SJSA1 (cell line): ENCODE data around the gene CLDN5. TPM values are rescaled to one million over a fixed set of nuclear protein-coding genes. Genes with fewer than 3 reads are reported as not detected.
A peak's percentile ranks its signal among the peaks of the same experiment; 100 is the strongest.
"Not testable (repeated sequence)": the region's sequence is repeated elsewhere in the genome, so short reads cannot be mapped to it uniquely, and the experiment has no call there.

ENCODE experiments used
- DNase-seq, 2 experiments: peaks; one replicate each; pipeline ENCODE4 v3.0.0-alpha.2; 2015 to 2020; ENCODE audit warnings: low spot score in 2 of 2, low read depth in 1 of 2
- H3K27ac ChIP-seq: fragments of 250-450 bp; sonication (Bioruptor Pico); 2 replicates; pipeline ENCODE4 v1.5.1; 2020; ENCODE audit warnings: mild to moderate bottlenecking, moderate library complexity
- H3K27me3 ChIP-seq: fragments of 250-450 bp; sonication (Bioruptor Pico); replicated peaks from 2 replicates; pipeline ENCODE4 v1.5.1; 2020; ENCODE audit warnings: mild to moderate bottlenecking, moderate library complexity
- H3K36me3 ChIP-seq: fragments of 250-450 bp; sonication (Bioruptor Pico); 2 replicates; pipeline ENCODE4 v1.5.1; 2020; ENCODE audit warnings: mild to moderate bottlenecking
- H3K4me1 ChIP-seq: fragments of 250-450 bp; sonication (Bioruptor Pico); replicated peaks from 2 replicates; pipeline ENCODE4 v1.6.1; 2021; ENCODE audit warnings: mild to moderate bottlenecking
- H3K4me3 ChIP-seq: fragments of 250-450 bp; sonication (Bioruptor Pico); 2 replicates; pipeline ENCODE4 v1.5.1; 2020; ENCODE audit warnings: mild to moderate bottlenecking
- H3K9me3 ChIP-seq: fragments of 250-450 bp; sonication (Bioruptor Pico); replicated peaks from 2 replicates; pipeline ENCODE4 v1.5.1; 2020; ENCODE audit warnings: mild to moderate bottlenecking
- total RNA-seq: library from RNA; depleted of rRNA; stranded (reverse); fragments of >200 nt; shearing (Covaris generic); gene quantifications from 2 replicates; pipeline ENCODE4 v1.2.3, GENCODE V29; 2014

Gene CLDN5
- total RNA-seq, 1 experiment from 2014 or later, result not detected

DNA sequence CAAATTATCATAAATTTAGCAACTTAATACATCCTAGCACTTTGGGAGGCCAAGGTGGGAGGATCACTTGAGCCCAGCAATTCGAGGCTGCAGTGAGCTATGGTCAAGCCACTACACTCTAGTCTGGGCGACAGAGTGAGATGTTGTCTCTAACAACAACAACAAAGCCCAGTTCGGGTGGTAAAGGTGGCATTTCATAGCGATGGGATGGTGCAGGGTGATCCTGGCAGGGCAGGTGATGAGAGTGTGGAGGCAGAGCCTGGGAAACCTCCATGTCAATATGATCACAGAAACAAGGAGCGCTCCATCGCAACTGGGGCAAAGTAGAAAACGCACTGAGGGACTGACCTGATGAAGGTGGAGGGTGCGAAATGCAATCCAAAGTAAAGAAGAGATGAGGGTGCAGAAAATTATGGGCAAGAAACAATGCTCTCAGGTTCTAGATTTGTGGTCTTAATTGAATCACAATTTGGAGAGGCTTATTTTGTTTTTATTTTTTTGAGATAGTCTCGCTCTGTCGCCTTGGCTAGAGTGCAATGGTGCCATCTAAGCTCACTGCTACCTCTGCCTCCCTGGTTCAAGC lies 32.8 kb upstream of the CLDN5 start:
- Histone ChIP-seq H3K4me3 (no peak overlapping the region), H3K4me1 (peaks cover 8% of the 10 kb centered on the region), H3K27ac (no peak overlapping the region), H3K27me3 (no peaks in the 10 kb centered on the region), H3K36me3 (no peaks in the 10 kb centered on the region), H3K9me3 (no peaks in the 10 kb centered on the region; the same call in 1 of the 2 replicates)
- no peak for DNase-seq

DNA sequence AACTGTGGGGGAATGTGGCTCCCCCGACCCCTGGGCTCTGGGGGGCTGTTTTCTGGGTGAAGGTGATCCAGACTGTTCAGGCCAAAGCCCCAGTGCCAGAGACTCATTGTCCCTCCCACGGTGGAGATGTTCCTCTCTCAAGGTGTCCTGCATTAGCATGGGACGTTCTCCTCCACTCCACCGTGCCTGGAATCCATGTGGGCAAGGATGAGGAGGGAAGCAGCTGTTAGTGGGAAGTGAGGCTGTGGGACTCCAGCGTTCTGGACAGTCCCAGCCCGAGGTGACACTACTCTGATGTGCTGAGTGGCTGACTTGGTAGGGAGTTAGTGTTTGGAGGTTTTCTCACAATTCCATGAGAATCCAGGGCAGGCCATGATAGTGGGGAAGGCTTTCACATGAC lies 31.4 kb upstream of the CLDN5 start:
- Histone ChIP-seq H3K36me3 (no peaks in the 10 kb centered on the region), H3K4me3 (no peak overlapping the region), H3K27ac (no peak overlapping the region), H3K9me3 (no peaks in the 10 kb centered on the region; the same call in 1 of the 2 replicates), H3K4me1 (peaks cover 8% of the 10 kb centered on the region), H3K27me3 (no peaks in the 10 kb centered on the region)
- DNase-seq, result no peak

DNA sequence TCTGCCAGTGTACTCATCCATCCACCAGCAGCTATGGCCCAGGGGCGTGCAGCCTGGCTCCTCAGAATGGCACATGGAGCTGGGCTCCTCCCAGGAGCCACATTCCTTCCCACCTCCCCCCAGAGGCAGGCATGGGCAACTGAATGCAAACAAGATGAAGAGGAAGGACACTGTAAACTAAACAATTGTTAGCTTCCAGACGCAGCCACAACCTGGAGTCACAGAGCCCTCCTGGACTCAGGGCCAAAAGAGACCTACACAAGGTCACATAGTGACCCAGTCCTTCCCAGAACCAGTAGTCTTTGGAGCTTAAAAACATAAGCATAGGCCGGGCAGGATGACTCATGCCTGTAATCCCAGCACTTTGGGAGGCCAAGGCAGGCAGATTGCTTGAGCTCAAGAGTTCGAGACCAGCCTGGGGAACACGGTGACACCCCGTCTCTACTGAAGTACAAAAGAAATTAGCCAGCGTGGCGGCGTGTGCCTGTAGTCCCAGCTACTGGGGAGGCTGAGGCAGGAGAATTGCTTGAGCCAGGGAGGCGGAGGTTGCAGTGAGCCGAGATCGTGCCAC lies 30.7 kb upstream of the CLDN5 start:
- Histone ChIP-seq H3K4me1 (peaks cover 8% of the 10 kb centered on the region), H3K27me3 (no peaks in the 10 kb centered on the region), H3K9me3 (no peaks in the 10 kb centered on the region; the same call in 1 of the 2 replicates), H3K27ac (no peak overlapping the region), H3K36me3 (no peaks in the 10 kb centered on the region), H3K4me3 (no peak overlapping the region)
- peak; percentile 66 to 68 for DNase-seq

DNA sequence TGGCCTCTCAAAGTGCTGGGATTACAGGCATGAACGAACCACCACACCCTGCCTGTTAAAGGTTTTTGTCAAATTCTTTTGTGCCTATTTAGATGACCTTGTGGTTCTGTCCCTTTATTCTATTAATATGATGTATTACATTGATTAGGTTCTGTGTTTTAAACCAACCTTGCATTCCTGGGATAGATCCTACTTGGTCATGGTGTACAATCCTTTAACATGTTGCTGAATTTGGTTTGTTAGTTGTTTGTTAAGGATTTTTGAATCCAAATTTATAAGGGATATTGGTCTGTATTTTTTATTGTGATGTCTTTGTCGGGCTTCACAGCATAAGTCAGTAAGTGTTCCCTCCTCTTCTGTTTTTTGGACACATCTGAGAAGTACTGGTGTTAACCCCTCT lies 29.0 kb upstream of the CLDN5 start:
- no peaks in the 10 kb centered on the region for H3K36me3 ChIP-seq
- no peak overlapping the region for H3K4me3 ChIP-seq
- DNase-seq, result no peak
- H3K27me3 ChIP-seq, result no peaks in the 10 kb centered on the region
- H3K9me3 ChIP-seq, result no peaks in the 10 kb centered on the region; the same call in 1 of the 2 replicates
- no peak overlapping the region for H3K27ac ChIP-seq
- H3K4me1 ChIP-seq, result peaks cover 8% of the 10 kb centered on the region

DNA sequence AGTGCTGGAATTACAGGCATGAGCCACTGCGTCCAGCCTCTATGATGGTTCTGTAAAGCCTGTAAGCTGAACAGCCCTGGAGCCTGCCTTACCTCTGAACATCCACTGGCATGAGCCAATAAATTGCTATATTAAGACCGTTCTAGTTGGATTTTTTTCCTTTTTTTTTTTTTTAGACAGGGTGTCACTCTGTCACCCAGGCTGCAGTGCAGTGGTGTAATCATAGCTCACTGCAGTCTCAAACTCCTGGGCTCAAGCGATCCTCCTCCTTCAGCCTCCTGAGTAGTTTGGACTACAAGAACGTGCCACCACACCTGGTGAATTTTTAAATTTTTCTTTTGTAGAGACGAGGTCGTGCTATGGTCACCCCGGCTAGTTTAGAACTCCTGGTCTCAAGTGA lies 26.2 kb upstream of the CLDN5 start:
- no peaks in the 10 kb centered on the region; the same call in 1 of the 2 replicates for H3K9me3 ChIP-seq
- no peak overlapping the region for H3K4me3 ChIP-seq
- peaks cover 4% of the 10 kb centered on the region; the same call in 1 of the 2 replicates for H3K27me3 ChIP-seq
- no peak for DNase-seq
- no peak overlapping the region for H3K27ac ChIP-seq
- H3K36me3 ChIP-seq, result no peaks in the 10 kb centered on the region
- peaks cover 8% of the 10 kb centered on the region for H3K4me1 ChIP-seq

DNA sequence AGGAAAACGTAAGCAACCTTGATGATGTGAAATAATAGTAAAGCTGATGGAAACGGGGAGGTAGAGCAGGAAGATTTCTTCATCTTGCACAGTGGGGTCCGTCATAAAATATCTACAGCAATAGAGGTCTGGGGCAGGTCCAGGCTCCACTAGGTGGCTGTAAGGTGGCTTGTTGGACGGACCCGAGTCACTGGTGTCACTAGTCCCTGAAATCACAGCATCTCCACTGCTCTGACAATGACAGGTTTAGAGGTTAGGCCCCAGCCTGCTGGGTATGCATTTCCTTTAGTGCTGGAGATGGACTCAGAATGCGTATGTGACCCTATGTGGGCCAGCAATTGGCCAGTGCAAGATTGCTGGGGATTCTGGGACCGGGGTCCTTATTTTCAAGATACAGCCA lies 25.2 kb upstream of the CLDN5 start:
- DNase-seq, result no peak
- no peaks in the 10 kb centered on the region for H3K36me3 ChIP-seq

DNA sequence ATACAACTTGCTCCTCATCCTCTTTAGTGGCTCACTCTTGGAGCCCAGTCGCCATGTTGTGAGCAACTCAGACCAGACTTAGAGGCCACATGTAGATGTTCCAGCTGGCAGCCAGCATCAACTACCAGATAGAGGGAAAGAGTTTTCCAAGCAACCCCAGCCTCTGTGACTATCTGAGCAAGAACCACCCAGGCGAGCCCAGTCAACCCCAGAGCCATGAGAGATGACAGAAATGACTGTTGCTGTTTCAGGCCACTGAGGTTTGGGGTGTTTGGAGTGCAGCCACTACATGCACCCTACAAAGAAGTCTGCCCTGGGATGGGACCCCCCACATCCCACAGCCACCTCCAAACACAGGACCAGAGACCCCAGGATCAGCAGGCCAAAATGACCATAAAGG lies 24.8 kb upstream of the CLDN5 start:
- Histone ChIP-seq H3K36me3 (no peaks in the 10 kb centered on the region), H3K27ac (no peak overlapping the region), H3K9me3 (no peaks in the 10 kb centered on the region; the same call in 1 of the 2 replicates), H3K27me3 (peaks cover 4% of the 10 kb centered on the region; the same call in 1 of the 2 replicates), H3K4me3 (no peak overlapping the region), H3K4me1 (no peaks in the 10 kb centered on the region)
- no peak for DNase-seq

More for the DNA sequence above, 25.2 kb upstream of the CLDN5 start:
- no peaks in the 10 kb centered on the region for H3K4me1 ChIP-seq
- no peaks in the 10 kb centered on the region; the same call in 1 of the 2 replicates for H3K9me3 ChIP-seq
- peaks cover 4% of the 10 kb centered on the region; the same call in 1 of the 2 replicates for H3K27me3 ChIP-seq
- no peak overlapping the region for H3K27ac ChIP-seq
- no peak overlapping the region for H3K4me3 ChIP-seq

DNA sequence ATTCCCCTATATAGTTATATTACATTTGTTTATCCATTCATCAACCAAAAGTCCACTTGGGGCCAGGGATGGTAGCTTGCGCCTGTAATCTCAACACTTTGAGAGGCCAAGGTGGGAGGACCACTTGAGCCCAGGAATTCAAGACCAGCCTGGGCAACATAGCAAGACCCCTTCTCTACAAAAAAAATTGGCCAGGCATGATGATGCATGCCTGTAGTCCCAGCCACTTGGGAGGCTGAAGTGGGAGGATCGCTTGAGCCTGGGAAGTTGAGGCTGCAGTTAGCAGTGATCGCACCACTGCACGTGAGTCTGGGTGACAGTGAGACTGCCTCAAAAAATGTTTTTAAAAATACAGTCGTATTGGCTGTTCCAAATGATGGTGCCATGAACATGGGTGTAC lies 24.2 kb upstream of the CLDN5 start:
- not testable (repeated sequence) for H3K27ac ChIP-seq, H3K36me3 ChIP-seq, H3K27me3 ChIP-seq, H3K4me1 ChIP-seq, H3K9me3 ChIP-seq, DNase-seq, H3K4me3 ChIP-seq

DNA sequence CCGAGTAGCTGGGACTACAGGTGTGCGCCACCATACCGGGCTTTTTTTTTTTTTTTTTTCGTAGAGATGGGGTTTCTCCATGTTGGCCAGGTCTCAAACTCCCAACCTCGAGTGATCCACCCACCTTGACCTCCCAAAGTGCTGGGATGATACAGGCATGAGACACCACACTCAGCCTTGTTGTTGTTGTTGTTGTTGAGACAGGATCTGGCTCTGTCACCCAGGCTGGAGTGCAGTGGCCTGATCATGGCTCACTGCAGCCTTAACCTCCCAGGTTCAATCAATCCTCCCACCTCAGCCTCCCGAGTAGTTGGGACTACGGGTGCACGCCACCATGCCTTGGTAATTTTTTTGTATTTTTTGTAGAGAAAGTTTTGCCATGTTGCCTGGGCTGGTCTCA lies 23.4 kb upstream of the CLDN5 start:
- peaks cover 4% of the 10 kb centered on the region; the same call in 1 of the 2 replicates for H3K27me3 ChIP-seq
- no peak overlapping the region for H3K27ac ChIP-seq
- H3K9me3 ChIP-seq, result no peaks in the 10 kb centered on the region
- DNase-seq, result no peak
- H3K36me3 ChIP-seq, result no peaks in the 10 kb centered on the region
- H3K4me3 ChIP-seq, result no peak overlapping the region
- H3K4me1 ChIP-seq, result no peaks in the 10 kb centered on the region

DNA sequence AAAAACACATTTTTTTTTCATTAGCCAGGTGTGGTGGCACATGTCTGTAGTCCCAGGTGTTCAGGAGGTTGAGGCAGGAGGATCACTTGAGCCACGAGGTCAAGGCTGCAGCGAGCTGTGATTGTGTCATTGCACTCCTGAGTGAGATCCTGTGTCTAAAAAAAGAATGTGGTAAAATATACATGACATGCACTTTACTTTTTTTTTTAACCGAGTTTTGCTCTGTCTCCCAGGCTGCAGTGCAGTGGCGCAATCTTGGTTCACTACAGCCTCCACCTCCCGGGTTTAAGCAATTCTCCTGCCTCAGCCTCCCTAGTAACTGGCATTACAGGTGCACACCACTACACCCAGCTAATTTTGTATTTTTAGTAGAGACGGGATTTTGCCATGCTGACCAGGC lies 22.5 kb upstream of the CLDN5 start:
- no peaks in the 10 kb centered on the region for H3K9me3 ChIP-seq
- no peaks in the 10 kb centered on the region for H3K4me1 ChIP-seq
- no peak overlapping the region for H3K27ac ChIP-seq
- no peak for DNase-seq
- peaks cover 4% of the 10 kb centered on the region; the same call in 1 of the 2 replicates for H3K27me3 ChIP-seq
- H3K36me3 ChIP-seq, result no peaks in the 10 kb centered on the region
- H3K4me3 ChIP-seq, result no peak overlapping the region

DNA sequence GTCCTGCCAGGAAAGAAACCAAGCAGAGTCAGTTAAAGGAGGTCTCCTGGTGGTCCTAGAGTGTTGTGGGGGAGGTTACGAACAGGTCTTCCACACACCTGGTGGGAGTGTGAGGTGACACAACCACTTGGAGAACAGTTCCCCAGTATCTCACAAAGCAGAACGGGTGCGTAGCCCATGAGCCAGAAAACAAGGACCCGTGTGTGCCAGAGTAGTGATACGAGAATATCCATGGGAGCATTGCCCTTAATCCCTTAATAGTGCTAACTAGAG lies 21.7 kb upstream of the CLDN5 start:
- no peak for DNase-seq
- H3K27me3 ChIP-seq, result peaks cover 4% of the 10 kb centered on the region; the same call in 1 of the 2 replicates
- no peaks in the 10 kb centered on the region for H3K36me3 ChIP-seq
- no peaks in the 10 kb centered on the region for H3K9me3 ChIP-seq
- H3K4me1 ChIP-seq, result no peaks in the 10 kb centered on the region
- H3K4me3 ChIP-seq, result no peak overlapping the region
- no peak overlapping the region for H3K27ac ChIP-seq

DNA sequence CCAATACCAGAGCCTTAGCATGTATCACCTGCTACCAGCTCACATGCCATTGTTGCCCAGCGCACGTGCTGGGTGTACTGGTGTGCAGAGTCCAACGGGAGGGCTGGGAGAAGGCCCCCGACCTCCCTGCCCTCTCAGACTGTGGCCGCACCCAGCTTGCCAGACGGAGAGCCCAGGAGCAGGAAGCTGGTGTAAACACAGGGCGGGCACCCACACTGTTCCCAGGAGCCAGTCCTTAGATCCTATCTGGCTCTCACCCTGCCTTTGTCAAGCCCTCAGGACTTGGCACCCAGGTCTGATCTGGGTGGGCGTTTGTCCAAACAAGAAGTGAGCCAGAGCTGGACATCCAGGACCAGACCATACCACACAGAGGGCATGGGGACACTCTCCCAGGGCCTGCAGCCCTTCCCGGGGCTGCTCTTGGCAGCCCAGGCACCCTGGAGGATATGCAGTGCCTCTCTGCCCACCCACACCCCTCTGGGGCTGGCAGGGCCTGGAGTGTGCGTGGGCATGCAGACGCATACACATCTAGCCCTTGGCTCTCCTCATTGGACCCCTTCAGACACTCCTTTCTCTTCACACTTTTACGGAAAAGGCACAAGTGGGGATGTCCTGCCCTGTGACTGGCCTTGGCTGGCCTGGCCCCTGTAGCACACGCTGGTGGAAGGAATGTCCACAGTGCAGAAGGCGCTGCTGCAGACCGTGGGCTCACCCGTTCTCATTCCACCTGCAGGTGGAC lies 19.9 kb upstream of the CLDN5 start:
- no peak for DNase-seq
- H3K4me3 ChIP-seq, result no peak overlapping the region
- no peaks in the 10 kb centered on the region for H3K36me3 ChIP-seq

DNA sequence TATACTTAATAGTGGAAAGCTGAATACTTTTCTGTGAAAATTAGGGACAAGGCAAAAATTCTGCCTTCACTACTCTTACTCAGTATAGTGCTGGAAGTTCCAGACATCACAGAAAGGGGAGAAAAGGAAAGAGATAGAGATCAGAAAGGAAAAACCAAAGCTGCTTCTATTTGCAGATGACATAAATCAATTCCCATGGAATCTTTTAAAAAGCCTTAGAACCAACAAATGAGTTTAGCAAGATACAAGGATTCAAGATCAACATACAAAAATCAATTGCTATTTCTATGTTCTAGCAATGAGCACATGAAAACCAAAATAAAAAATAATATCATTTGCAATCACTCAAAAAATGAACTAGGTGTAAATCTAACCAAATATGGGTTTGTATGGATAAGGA lies 16.2 kb upstream of the CLDN5 start:
- Histone ChIP-seq H3K4me1 (no peaks in the 10 kb centered on the region), H3K4me3 (no peak overlapping the region), H3K27me3 (0 out of 2 replicates have a peak, but pooled peaks cover 5% of the 10 kb centered on the region), H3K9me3 (no peaks in the 10 kb centered on the region), H3K36me3 (no peaks in the 10 kb centered on the region), H3K27ac (no peak overlapping the region)
- DNase-seq, result no peak

More for the DNA sequence above, 19.9 kb upstream of the CLDN5 start:
- no peaks in the 10 kb centered on the region for H3K4me1 ChIP-seq
- peaks cover 9% of the 10 kb centered on the region; the same call in 1 of the 2 replicates for H3K27me3 ChIP-seq
- no peaks in the 10 kb centered on the region for H3K9me3 ChIP-seq
- H3K27ac ChIP-seq, result no peak overlapping the region

DNA sequence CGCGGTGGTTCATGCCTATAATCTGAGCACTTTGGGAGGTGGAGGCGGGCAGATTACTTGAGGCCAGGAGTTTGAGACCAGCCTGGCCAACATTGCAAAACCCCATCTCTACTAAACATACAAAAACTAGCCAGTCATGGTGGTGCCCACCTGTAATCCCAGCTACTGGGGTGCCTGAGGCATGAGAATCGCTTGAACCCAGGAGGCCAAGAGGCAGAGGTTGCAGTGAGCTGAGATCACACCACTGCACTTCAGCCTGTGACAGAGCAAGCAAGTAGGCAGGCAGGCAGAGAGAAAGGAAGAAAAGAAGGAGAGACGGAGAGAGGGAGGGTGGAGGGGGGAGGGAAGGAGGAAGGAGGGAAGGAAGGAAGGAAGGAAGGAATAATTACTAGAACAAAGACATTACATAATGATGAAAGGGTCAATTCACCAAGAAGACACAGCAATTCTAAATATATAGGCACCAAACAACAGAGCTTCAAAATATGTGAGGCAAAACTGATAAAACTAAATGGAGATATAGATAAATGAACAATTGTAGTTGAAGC lies 13.8 kb upstream of the CLDN5 start:
- no peaks in the 10 kb centered on the region for H3K9me3 ChIP-seq
- no peaks in the 10 kb centered on the region for H3K4me1 ChIP-seq
- H3K27me3 ChIP-seq, result peaks cover 10% of the 10 kb centered on the region; the same call in 1 of the 2 replicates
- H3K36me3 ChIP-seq, result no peaks in the 10 kb centered on the region
- no peak overlapping the region for H3K27ac ChIP-seq
- no peak for DNase-seq
- no peak overlapping the region for H3K4me3 ChIP-seq
